Stimulated activated effector memory CD8-positive, alpha-beta T cell treated with anti-CD3 and anti-CD28 coated beads, Interleukin-12 subunit alpha, Interleukin-12 subunit beta, amount 100 ng/mL, for 72 hours (primary cell): ENCODE results near the gene MAP3K9.
A peak's percentile ranks its signal among the peaks of the same experiment; 100 is the strongest.

Experiments
- ATAC-seq: fragments of 150-1000 bp; cut with Tn5 transposase; 2 replicates; pipeline ENCODE4 v1.10.0; 2021
- DNase-seq, 2 donors: peaks; one replicate each; pipeline ENCODE4 v3.0.0; 2021 to 2022; ENCODE audit warnings: low spot score in 2 of 2
- H3K27ac Mint-ChIP-seq: one replicate; pipeline ENCODE4 v1.8.0; 2022; ENCODE audit warnings: mild to moderate bottlenecking, mixed read lengths
- H3K36me3 Mint-ChIP-seq: one replicate; pipeline ENCODE4 v1.8.0; 2022; ENCODE audit warnings: mild to moderate bottlenecking, mixed read lengths
- H3K4me1 Mint-ChIP-seq: one replicate; pipeline ENCODE4 v1.8.0; 2022; ENCODE audit warnings: mixed read lengths
- H3K4me3 Mint-ChIP-seq: one replicate; pipeline ENCODE4 v1.8.0; 2022; ENCODE audit warnings: mild to moderate bottlenecking, mixed read lengths
- H3K9me3 Mint-ChIP-seq: one replicate; pipeline ENCODE4 v1.8.0; 2022; ENCODE audit warnings: mixed read lengths

MAP3K9 gene

DNA sequence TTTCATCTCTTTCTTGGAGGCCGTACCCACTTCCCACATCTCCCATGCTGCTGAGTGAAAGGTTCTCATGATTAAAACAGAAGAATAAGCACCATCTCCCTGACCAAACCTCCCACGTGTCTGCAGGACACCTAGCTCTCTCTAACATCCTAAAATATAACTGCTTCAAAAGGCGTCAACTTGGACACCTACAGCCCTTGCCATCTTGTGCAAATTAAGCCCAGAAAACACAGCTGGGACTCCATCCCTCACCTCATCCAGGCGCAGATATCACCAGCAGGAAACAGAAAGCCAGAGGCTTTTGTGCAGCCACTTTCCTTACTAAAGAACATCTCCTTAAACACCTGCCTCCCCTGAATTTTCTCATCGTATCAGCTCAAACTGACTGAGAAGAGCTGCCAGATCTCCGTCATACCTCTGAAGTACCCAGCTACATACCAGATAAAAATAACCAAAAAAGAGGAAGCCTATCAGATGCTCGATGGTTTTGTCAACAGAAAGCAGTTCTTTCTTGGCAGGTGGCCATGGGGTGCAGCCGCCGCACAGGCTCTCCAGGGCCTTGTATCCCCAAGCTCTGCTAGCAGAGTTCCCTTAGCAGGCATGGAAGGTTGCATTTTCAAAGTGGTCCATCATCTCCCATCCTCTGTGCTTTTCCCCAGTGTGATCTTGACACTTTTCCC is 28.8 kb downstream of the MAP3K9 start:
- Mint-ChIP-seq H3K4me3 (no peak overlapping the region), H3K9me3 (no peaks in the 10 kb centered on the region), H3K36me3 (peaks cover 2% of the 10 kb centered on the region), H3K27ac (no peak overlapping the region), H3K4me1 (peaks cover 13% of the 10 kb centered on the region)
- no peak for DNase-seq
- no peak for ATAC-seq

DNA sequence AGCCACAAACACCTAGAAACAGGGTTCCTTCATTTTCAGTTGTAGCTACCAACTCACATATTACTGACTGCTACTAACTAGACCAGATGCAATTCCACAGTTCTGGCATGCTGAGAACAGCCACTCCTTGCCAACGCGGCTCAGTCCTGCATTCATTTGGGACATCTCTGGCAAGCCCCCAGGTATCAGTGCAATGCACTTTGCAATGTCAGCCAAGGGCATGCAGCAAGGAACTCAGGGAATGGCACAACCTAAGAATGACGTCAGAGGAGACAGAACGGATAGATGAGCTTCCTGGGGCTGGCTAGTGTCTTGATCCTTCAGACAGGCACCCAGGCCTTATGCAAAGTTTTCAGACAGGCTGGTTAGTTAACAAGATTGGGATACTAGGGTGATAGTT is 29.6 kb downstream of the MAP3K9 start:
- H3K27ac Mint-ChIP-seq = no peak overlapping the region
- peaks cover 13% of the 10 kb centered on the region for H3K4me1 Mint-ChIP-seq

DNA sequence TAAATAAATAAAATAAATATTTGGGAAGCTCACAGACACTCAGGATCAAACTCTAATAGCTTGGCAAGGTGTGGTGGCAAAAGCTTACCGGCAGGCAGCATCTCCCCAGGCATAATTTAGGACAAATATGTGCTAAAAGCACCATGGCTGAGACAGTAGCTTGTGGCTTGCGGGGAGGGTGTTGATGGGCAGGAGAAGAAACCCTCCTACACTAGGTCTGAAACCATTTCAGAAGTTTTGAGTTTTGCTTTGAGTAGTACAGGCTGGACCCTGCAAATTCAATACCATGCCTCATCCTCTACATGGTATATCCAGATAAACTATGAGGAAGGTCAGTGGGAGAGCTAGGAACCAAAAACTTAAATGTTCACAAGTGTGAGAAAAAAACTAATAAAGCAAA is 33.1 kb downstream of the MAP3K9 start:
- H3K27ac Mint-ChIP-seq = no peak overlapping the region

More for the DNA sequence above, 29.6 kb downstream of the MAP3K9 start:
- H3K36me3 Mint-ChIP-seq = no peaks in the 10 kb centered on the region
- H3K4me3 Mint-ChIP-seq = no peak overlapping the region
- no peaks in the 10 kb centered on the region for H3K9me3 Mint-ChIP-seq
- DNase-seq (no peak), ATAC-seq (no peak)

DNA sequence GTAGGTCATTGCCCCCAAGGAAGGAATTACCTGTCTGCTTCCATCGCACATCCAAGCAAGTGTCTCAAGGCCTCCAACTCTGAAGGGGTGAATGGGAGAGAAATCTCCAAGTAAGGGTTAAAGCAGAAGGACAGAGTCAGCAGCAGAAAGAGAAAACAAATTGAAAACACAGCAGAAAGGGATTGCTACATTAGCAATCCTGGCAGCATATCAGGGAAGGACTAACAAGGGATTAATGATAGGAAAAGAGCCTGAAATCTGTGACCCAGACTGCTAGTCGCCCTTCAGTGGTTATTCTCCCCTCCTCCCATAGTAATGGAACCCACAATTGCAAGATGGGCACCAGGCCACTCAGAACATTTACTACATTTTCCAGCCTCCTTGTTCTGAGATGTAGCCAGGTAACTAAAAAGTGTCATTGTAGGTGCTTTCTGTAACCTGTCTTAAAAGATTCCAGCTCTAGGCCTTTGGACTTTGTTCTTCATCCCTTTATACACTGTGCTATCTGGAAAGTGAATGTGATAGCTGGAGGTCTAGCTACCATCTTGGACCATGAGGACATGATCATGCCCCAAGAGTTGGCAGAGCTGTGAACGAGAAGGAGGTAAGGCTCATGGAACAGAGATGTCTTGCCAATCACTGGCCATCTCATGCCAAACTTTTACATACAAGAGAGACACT is 36.0 kb downstream of the MAP3K9 start:
- no peak for ATAC-seq
- no peaks in the 10 kb centered on the region for H3K36me3 Mint-ChIP-seq
- DNase-seq = no peak
- no peak overlapping the region for H3K4me3 Mint-ChIP-seq
- peak overlapping the region; percentile 26 for H3K27ac Mint-ChIP-seq
- no peaks in the 10 kb centered on the region for H3K4me1 Mint-ChIP-seq
- H3K9me3 Mint-ChIP-seq = no peaks in the 10 kb centered on the region

More for the DNA sequence above, 33.1 kb downstream of the MAP3K9 start:
- Mint-ChIP-seq H3K36me3 (no peaks in the 10 kb centered on the region), H3K4me3 (no peak overlapping the region), H3K9me3 (no peaks in the 10 kb centered on the region), H3K4me1 (no peaks in the 10 kb centered on the region)
- ATAC-seq (no peak), DNase-seq (no peak)

DNA sequence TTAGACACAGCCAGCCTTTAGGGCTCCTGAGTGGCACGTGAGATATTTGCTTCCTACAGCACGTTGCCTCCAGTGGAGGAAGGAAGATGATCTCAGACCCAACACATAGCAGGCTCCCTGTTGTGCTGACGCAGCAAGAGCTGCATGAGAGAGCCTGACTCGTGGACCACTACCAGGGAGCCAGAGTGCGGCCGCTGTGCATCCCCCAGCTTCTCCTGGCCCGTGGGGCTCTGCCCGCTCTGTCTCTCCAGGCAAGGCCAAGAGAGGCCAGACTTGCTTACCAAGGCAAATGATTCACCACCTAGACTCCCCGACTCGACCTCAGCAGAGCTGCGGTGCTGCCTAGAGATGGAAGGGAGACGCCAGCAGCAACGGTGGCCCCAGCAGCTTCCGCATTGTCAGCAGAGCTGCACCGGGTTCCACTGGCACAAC is 37.5 kb downstream of the MAP3K9 start:
- Mint-ChIP-seq H3K27ac (no peak overlapping the region), H3K9me3 (no peaks in the 10 kb centered on the region), H3K4me1 (no peaks in the 10 kb centered on the region), H3K36me3 (no peaks in the 10 kb centered on the region), H3K4me3 (no peak overlapping the region)
- no peak for ATAC-seq
- no peak for DNase-seq

DNA sequence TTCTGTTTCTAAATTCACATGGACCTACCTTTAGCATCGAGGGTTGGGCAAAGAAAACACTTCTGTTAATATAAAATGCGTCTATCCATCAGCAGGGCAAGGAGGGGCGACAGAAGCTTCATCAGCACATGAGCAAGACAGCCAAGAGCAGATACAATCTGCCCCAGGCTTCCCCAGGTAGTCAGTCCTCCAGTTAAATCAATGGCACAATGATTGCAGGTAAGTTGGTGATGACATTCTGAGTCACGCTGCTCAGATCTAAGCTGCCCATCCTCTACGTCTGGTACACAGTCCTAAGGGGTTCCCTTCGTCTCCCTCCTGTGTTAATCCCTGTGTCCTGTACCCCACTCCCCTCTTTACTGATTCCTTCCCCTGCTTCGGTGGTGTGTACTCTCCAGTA is 38.8 kb downstream of the MAP3K9 start:
- H3K4me1 Mint-ChIP-seq = no peaks in the 10 kb centered on the region
- ATAC-seq (no peak), DNase-seq (no peak)
- H3K36me3 Mint-ChIP-seq = no peaks in the 10 kb centered on the region
- no peak overlapping the region for H3K4me3 Mint-ChIP-seq
- no peak overlapping the region for H3K27ac Mint-ChIP-seq
- H3K9me3 Mint-ChIP-seq = no peaks in the 10 kb centered on the region

DNA sequence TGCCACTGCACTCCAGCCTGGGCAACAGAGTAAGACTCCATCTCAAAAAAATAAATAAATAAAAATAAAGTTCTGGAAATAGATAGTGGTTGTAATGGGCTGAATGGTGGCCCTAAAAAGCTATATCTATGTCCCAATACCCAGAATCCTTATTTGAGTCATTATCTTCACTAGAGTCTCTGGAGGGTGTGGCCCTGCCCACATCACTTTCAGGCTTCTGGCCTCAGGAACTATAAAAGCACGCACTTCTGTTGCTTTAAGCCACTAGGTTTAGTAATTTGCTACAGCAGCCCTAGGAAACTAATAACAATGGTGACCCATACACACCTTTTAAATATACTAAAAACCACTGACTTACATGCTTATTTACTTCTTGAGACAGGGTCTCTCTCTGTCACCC is 49.9 kb downstream of the MAP3K9 start:
- Mint-ChIP-seq H3K4me3 (no peak overlapping the region), H3K27ac (no peak overlapping the region), H3K4me1 (no peaks in the 10 kb centered on the region), H3K36me3 (peaks cover under 1% of the 10 kb centered on the region), H3K9me3 (peaks cover 2% of the 10 kb centered on the region)
- DNase-seq (no peak), ATAC-seq (peak; percentile 71)

DNA sequence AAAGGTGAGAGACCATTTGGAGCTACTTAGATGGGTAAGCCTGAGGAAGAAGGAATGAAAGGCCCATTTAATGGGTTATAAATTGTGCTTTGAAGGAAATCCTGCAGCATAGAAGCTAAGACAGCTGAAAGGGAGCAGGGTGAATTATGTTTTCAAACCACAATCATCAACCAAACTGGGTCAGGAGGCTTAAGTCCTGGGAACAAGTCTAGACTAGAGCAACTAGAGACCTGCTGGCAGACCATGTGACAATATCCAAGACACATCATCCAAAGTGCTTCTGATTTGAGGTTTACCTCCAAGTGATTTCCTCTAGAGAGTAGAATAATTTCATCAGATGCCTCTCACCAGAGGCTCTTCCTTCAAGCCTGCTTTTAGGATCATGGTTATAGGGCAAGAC is 53.7 kb downstream of the MAP3K9 start:
- H3K27ac Mint-ChIP-seq = no peak overlapping the region
- no peaks in the 10 kb centered on the region for H3K36me3 Mint-ChIP-seq
- no peaks in the 10 kb centered on the region for H3K4me1 Mint-ChIP-seq
- ATAC-seq (no peak), DNase-seq (no peak)
- no peak overlapping the region for H3K4me3 Mint-ChIP-seq
- H3K9me3 Mint-ChIP-seq = no peaks in the 10 kb centered on the region

DNA sequence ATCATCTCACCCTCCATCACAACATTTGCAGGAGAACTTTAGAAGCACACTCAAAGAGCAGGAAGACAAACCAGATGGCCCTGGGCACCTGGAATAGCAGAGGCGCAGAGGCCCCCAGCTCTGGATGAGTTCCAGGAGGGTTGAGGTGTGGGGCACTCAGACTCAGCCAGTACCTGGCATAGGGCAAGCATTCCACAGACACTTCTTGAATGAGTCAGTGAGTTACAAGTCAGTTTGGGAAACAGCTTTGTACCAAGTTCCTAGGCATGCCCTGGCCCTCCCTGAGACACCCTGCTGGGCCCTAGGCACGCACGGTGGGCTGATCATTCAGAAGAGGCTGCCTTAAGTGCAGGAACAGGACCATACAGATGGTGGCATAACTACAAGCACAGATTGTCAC is 54.3 kb downstream of the MAP3K9 start:
- no peak overlapping the region for H3K27ac Mint-ChIP-seq
- ATAC-seq = no peak
- H3K9me3 Mint-ChIP-seq = no peaks in the 10 kb centered on the region
- no peaks in the 10 kb centered on the region for H3K4me1 Mint-ChIP-seq
- DNase-seq = no peak
- no peak overlapping the region for H3K4me3 Mint-ChIP-seq
- no peaks in the 10 kb centered on the region for H3K36me3 Mint-ChIP-seq

DNA sequence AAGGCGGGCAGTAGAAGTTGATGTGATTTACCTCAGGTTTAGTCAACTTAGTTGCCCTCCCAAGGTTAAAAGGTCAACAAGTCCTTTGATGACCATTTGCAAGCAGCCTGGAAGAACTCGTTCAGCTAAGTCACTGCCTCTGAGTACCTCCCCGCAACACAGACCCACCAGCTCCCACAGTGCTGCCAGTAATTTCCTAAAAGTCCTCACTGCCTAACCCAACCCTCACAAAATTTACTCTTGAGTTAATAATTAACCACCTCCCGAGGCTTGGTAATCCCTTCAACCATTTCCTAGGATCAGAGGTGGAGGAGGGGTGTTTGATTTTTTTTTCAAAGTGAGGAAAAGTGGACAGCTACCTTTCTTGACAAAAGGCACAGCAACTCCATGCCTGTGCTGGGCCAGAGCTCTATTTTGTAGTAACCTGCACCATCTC is 55.8 kb downstream of the MAP3K9 start:
- Mint-ChIP-seq H3K4me1 (no peaks in the 10 kb centered on the region), H3K4me3 (no peak overlapping the region), H3K27ac (no peak overlapping the region), H3K9me3 (no peaks in the 10 kb centered on the region), H3K36me3 (peaks cover 5% of the 10 kb centered on the region)
- no peak for DNase-seq
- ATAC-seq = no peak

DNA sequence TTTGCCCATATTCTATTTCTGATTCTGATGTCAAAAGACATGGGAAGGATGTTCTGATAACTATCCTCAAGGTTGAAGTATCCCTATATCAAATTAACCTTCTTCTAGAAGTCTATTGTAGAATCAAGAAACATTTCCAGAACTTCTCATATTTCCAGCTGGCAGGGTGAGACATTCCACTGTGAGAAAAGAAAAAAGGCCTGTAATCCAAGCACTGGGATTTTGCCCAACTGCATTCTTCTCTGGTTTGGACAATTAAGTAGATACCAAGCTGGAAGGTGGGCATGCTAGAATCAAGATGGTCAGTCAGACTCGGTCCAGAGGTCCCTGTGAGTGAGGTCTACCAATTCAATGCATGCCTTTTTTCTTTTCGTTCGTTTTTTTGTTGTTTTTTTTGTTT is 60.9 kb downstream of the MAP3K9 start:
- Mint-ChIP-seq H3K36me3 (peaks cover 5% of the 10 kb centered on the region), H3K27ac (no peak overlapping the region), H3K4me1 (no peaks in the 10 kb centered on the region), H3K4me3 (no peak overlapping the region), H3K9me3 (no peaks in the 10 kb centered on the region)
- DNase-seq (no peak), ATAC-seq (no peak)

DNA sequence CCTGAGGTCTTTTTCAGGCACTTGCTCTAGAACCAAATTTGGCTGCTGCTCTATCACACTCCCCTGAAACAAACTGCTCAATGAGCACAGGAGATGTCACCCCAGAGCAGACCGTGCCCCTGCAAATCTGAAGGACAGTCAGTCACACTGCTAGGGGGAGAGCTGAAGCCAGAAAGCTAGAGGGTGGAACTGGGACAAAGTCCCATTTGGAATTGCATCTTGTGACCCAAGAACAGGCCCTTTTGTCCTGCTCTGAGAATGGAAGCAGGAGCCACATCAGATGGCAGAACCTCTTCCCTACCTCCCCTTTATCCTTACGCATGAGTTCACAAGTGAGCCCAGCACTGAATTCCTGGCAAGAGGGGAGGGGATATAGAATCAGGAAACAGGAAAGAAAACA is 64.7 kb downstream of the MAP3K9 start:
- no peak for ATAC-seq
- Mint-ChIP-seq H3K27ac (no peak overlapping the region), H3K4me3 (no peak overlapping the region), H3K36me3 (peaks cover 5% of the 10 kb centered on the region), H3K9me3 (no peaks in the 10 kb centered on the region), H3K4me1 (no peaks in the 10 kb centered on the region)
- DNase-seq = no peak

DNA sequence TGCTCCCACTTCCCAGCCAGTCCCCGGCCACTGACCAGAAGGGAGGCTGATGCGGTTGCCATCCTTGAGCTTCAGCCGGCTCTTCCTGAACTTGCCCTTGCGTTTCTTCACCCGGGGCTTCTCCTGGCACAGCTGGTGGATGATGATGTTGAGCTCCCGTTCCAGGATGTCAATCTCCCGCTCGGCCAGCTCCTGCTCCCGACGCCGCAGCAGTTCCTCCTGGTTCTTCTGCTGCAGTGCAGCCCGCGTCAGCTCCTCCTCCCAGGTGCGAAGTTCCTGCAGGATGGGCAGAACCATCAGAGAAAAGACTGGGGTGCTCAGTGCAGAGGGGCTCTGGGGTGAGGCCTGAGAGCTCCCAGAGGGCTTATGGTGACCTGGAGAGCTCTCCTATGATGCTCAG is 67.0 kb downstream of the MAP3K9 start:
- Mint-ChIP-seq H3K4me3 (no peak overlapping the region), H3K9me3 (no peaks in the 10 kb centered on the region), H3K36me3 (peaks cover 7% of the 10 kb centered on the region), H3K27ac (no peak overlapping the region), H3K4me1 (no peaks in the 10 kb centered on the region)
- DNase-seq (no peak), ATAC-seq (no peak)

DNA sequence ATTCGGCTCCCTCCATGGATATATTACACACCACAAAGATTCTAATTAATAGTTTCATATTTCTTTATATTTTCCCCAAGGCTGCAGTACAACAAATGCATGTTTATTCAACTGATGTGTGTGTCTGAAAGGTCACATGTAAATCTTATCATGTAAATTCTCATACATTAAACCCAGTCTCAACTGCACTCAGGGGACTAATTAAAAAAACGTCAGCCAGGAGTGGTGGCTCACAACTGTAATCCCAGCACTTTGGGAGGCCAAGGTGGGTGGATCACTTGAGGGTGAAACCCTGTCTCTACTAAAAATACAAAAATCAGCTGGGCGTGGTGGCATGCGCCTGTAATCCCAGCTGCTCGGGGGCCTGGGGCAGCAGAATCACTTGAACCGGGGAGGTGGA is 67.8 kb downstream of the MAP3K9 start:
- no peak for DNase-seq
- H3K4me3 Mint-ChIP-seq = no peak overlapping the region
- H3K36me3 Mint-ChIP-seq = peaks cover 7% of the 10 kb centered on the region
- H3K9me3 Mint-ChIP-seq = no peaks in the 10 kb centered on the region
- no peak for ATAC-seq
- H3K27ac Mint-ChIP-seq = no peak overlapping the region
- H3K4me1 Mint-ChIP-seq = no peaks in the 10 kb centered on the region

DNA sequence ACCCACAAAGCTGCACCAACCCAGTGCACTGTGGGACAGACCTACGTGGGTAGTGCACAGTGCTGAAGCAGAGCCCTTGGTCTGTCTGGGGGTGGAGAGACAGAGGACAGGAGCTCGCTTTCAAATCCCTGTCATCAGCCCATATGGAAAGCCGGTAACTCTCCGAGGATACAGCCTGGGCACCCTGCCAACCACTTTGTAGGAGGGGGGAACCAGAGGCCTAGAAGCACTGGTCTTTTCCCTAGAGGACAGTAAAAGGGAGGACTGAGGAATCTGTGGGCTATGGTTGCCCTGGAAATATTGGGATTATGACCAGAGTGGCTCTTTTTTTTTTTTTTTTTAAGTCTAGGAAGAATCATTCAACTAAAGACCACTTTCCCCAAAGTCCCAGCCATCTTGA is 74.3 kb downstream of the MAP3K9 start:
- no peak for DNase-seq
- no peaks in the 10 kb centered on the region for H3K4me1 Mint-ChIP-seq
- H3K9me3 Mint-ChIP-seq = no peaks in the 10 kb centered on the region
- ATAC-seq = no peak
- peaks cover 7% of the 10 kb centered on the region for H3K36me3 Mint-ChIP-seq
- no peak overlapping the region for H3K27ac Mint-ChIP-seq
- no peak overlapping the region for H3K4me3 Mint-ChIP-seq

DNA sequence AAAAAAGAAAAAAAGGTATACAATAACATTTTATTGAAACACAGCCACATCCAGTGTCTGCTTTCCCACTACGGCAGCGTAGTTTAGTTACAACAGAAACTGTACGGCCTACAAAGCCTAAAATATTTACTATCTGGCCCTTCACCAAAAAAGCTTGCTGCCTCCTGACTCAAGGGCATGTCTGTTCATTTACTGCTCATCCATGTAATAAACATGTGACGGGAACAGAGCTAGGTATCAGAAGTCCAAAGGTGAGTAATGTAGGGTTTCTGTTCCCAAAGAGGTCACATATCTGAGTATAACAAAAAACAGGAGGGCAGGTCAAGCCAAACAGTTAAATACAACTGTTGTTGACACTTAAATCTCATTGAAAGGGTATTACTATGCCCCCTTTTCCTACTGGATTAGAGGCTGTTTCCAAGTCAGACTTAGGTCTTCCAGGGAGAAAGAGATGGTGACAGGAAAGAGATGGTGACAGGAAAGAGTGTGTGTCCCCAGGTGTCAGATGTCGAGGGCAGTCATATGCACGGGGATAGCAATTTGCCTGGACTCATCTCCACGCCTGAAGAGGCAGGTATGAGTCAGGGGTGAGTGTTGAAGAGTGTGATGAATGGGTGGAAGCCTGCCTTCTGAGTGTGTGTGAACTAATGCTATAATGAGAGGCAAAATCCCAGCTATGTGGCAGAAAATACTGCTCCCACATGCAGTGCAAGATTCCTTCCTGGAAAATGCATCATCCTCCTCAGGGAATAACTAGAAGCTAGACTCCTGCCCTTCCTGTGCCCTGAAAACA is 77.7 kb downstream of the MAP3K9 start:
- peak; percentile 44 for ATAC-seq
- no peaks in the 10 kb centered on the region for H3K4me1 Mint-ChIP-seq
- DNase-seq = no peak
- no peak overlapping the region for H3K4me3 Mint-ChIP-seq
- H3K9me3 Mint-ChIP-seq = no peaks in the 10 kb centered on the region
- no peak overlapping the region for H3K27ac Mint-ChIP-seq
- no peaks in the 10 kb centered on the region for H3K36me3 Mint-ChIP-seq
